Suppressor macrophage (primary cell): Measurements from ENCODE around the gene TPK1.

Experiments
- DNase-seq, 4 experiments: peaks; one replicate each; pipeline ENCODE4 v3.0.0-alpha.2; 2020 to 2022

TPK1 gene

GRCh38 chr7:144720710-144721109, 115.1 kb downstream of the TPK1 start:
- DNase-seq: no peak

DNA sequence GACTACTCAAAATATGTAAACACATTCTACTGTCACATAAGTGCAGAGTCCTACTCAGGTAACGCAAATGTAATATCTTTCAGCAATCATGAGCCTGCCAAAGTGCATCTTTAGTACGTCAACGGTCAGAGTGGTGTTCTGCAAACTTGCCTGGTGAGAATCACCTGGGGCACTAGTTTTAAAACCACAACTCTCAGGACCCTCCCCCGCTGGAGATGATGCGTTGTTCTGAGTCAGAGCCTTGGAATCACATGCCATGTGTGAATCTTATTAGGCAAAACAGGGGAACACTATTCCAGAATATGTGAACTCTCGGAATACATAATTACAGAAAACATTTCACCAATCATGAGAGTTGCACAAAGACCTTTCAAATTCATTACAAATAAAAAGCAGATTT, 115.7 kb downstream of the TPK1 start:
- no peak for DNase-seq

GRCh38 chr7:144717720-144718119, 118.1 kb downstream of the TPK1 start:
- no peak for DNase-seq

GRCh38 chr7:144713850-144714249, 122.0 kb downstream of the TPK1 start:
- no peak for DNase-seq

- DNase-seq: no peak
Observed at GRCh38 chr7:144710791-144711190, 125.1 kb downstream of the TPK1 start.

DNA sequence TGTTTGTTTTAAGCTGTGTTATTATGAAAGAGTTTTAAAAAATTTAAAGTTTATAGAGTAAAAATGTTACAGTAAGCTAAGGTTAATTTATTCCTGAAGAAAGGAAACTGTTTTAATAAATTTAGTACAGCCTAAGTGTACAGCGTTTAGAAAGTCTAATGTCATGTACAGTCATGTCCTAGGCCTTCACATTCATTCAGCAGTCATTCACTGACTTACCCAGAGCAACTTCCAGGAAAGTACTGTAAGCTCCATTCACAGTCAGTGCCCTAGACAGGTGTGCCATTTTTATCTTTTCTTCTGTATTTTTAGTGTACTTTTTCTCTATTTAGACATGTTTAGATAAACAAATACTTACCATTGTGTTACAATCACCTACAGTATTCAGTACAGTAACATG, 126.8 kb downstream of the TPK1 start:
- no peak for DNase-seq

DNA sequence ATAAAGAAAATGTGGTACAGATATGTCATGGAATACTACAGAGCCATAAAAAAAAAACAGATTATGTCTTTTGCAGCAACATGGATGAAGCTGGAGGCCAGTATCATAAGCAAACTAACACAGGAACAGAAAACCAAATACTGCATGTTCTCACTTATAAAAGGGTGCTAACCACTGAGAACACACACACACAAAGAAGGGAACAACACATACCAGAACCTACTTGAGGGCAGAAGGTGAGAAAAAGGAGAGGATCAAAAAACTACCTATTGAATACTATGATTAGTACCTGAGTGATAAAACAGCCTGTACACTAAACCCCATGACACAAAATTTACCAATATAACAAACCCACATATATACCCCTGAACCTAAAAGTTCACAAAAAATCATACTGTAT, 144.6 kb downstream of the TPK1 start:
- DNase-seq: no peak

DNA sequence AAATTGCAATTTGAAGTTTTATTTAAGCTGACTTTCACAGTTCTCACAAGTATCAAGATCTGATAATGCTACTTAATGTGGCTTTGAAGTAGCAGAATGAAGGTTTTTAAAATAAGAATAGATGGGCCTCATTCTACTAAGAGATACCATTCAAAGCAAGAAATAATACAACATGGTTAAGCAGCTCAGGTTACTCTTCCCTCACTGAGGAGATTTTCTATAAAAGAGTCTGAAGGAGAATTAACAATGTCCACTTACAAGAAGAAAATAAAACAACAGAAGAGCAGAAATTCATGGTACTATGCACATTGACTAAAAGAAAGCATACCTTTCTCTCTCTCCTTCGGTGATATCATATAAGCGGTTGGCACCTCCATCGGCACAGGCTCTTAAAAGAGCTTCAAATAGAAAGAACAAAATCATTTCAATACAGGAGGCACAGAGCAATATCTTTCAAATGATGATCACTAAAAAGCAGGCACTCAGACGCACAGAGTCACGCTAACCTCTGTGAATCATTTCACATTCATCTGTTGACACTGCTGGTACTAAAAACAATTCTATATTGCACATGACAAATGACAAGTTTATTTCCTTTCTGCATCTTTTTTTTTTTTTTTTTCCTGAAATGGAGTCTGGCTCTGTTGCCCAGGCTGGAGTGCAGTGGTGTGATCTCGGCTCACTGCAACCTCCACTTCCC, 153.1 kb downstream of the TPK1 start:
- DNase-seq: no peak

DNA sequence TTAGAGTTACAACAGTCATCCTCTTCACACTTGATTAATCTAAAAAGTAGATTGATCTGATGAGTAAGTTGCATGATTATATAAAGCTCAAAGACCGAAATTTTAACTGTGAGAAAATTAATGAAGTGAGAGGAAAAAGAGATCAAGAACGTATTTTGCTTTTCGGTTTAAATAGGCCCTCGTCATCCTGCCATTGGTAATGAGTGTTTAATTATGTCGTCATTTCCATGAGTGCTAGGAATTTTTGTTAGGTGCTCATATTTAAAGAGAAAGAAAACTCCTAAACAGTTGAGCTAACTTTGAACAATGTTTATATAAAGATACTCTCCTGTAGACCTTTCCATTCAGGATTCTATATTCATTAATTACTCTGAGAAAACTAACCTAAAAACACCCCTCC, 159.4 kb downstream of the TPK1 start:
- DNase-seq: no peak

DNA sequence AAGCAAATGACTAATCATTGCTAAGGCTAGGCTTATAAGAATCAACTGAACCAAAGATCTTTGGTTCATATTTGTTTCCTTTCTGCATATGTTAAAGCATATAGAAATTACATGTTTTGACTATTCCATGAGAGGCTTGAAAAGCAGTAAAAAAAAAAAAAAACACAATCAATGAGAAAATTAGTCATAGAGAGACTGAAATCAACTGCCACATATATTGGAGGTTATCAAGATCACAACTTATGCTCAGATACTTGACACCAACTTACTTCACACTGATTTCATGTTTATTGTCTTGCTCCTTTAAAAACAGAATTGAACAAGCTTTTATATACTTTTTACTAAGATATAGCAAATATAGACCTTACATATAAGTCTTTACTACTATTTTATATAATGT, 161.3 kb downstream of the TPK1 start:
- DNase-seq: no peak

GRCh38 chr7:144672869-144673268, 163.0 kb downstream of the TPK1 start:
- DNase-seq: no peak

- no peak for DNase-seq
Observed at GRCh38 chr7:144671429-144671828, 164.4 kb downstream of the TPK1 start.

GRCh38 chr7:144670218-144670617, 165.6 kb downstream of the TPK1 start:
- DNase-seq: peak in 2 of 4 experiments; percentile 28 to 40

DNA sequence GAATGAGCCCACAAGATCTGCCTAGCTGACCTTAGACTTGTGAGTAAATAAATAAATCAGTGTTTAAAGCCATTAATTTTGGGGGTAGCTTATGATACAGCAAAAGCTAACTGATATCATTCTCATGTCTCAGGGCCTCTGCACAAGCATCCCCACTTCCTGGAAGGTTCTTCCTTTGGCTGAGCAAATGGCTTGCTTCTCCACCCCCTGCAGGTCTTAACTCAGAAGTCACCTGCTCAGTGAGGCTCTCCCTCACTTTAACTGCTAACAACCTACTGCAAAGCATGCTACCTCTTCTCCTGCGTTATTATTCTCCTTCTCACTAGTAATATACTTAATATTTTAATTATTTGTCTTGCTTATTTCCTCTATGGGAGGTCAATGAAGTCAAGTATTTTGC, 167.3 kb downstream of the TPK1 start:
- no peak for DNase-seq

- no peak for DNase-seq
Observed at GRCh38 chr7:144665689-144666381, 170.0 kb downstream of the TPK1 start.

DNA sequence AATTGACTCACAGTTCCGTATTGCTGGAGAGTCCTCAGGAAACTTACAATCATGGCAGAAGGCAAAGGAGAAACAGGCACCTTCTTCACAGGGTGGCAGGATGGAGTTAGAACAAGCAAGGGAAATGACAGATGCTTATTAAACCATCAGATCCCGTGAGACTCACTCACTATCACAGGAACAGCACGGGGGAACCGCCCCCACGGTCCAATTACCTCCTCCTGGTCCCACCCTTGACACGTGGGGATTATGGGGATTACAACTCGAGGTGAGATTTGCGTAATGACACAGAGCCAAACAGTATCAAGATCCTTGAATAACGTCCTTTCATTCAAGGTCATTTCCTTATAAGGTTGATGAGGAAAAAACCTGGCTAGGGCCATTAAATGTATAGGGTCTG, 176.6 kb downstream of the TPK1 start:
- DNase-seq: no peak

GRCh38 chr7:144656965-144657517, 178.8 kb downstream of the TPK1 start:
- peak in 3 of 4 experiments; percentile 16 to 22 (median 21) for DNase-seq

GRCh38 chr7:144653449-144653848, 182.4 kb downstream of the TPK1 start:
- no peak for DNase-seq

DNA sequence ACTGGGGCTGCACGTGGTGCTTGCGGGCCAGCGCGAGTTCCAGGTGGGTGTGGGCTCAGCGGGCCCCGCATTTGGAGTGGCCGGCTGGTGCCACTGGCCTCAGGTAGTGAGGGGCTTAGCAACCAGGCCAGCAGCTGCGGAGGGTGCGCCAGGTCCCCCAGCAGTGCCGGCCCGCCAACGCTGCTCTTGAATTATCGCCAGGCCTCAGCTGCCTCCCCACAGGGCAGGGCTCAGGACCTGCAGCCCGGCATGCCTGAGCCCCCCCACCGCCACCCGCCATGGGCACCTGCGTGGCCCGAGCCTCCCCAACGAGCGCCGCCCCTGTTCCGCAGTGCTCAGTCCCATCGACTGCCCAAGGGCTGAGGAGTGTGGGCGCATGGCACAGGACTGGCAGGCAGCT, 185.4 kb downstream of the TPK1 start:
- DNase-seq: no peak

DNA sequence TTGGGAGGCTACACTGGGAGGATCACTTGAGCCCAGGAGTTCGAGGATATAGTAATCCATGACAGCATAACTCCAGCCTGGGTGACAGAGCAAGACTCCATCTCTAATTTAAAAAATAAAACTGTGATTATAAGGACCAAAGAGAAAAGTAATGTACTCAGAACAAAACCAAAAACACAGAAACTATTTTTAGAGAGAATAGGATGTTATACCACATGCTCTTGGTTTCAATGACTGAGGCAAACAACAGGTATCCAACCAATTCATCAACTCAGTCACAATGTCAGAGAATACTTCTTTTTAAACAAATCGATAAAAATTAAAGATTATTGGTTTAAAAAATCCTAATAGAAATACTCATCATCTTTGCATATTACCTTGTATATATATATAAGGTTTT, 186.7 kb downstream of the TPK1 start:
- DNase-seq: no peak

DNA sequence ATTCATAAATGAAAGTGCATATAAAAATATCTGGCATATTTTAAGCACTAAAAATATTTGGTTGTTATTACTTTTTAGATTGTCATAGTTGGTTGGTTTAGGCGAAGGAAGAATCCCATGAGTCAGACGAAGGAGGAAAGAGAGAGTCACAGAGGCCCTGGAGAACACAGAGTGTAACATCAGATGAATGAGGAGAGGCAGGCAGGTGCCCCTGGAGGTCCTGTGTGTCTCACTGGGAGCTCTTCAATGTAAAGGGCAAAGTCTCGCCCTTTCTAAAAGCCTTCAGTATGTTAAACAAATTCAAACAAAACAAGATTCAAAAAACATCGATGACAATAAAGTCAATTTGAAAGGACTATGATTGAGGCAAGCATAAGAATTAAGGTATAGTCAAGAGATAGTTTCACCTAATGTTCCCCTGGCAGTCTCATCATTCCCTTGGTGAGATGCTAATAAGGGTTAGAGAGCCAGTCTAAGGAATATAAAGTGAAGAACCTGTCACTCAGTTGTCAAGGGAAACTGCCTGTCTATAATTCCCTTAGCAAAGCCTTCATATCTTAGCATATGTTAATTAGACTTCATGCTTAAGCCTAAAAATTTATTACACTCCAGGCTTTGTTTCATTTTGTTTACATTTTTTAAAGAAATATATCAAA, 194.3 kb downstream of the TPK1 start:
- DNase-seq: no peak

DNA sequence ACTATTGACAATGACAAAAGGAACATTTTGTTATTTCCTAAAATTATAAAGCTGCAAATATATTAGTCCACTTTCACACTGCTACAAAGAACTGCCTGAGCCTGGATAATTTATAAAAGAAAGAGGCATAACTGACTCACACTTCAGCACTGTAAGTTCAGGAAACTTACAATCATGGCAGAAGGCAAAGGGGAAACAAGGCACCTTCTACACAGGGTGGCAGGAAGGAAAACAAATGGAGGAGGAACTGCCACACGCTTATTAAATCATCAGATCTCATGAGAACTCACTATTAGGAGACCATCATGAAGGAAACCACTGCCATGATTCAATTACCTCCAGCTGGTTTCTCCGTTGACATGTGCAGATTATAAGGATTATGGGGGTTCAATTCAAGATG, 203.1 kb downstream of the TPK1 start:
- no peak for DNase-seq

GRCh38 chr7:144629598-144629997, 206.3 kb downstream of the TPK1 start:
- no peak for DNase-seq

DNA sequence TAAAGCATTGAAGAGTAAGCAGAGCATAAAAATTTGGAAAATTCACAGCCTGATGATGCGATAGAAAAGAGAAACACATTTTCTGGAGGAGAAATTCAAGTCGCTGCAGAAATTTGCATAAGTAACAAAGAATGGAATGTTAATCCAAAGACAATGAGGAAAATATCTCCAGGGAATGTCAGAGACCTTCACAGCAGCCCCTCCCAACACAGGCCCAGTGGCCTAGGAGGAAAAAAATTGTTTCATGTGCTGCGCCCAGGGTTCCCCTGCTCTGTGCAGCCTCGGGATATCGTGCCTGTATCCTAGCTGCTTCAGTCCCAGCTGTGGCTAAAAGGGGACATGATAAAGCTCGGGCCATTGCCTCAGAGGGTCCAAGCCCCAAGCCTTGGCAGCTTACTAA, 206.8 kb downstream of the TPK1 start:
- no peak for DNase-seq
